Measurements from ENCODE around the gene OPCML.
A peak's percentile ranks its signal among the peaks of the same experiment; 100 is the strongest.

OPCML gene

GRCh38 chr11:132943706-132944568 is 588.4 kb downstream of the OPCML start:
- Histone ChIP-seq H3K9me3 (ENCODE audit: control insufficient read depth, insufficient read depth, low read length) (no peaks in the 10 kb centered on the region), H3K27me3 (ENCODE audit: control insufficient read depth, insufficient read depth, low read length) (peaks cover 60% of the 10 kb centered on the region), H3K4me3 (ENCODE audit: low read depth, low read length) (peak overlapping the region; percentile 81), H3K4me1 (ENCODE audit: control insufficient read depth, insufficient read depth, low read length) (no peaks in the 10 kb centered on the region), H3K9ac (ENCODE audit: low read depth, low read length) (no peak overlapping the region), H3K36me3 (ENCODE audit: control insufficient read depth, insufficient read depth, low read length) (no peaks in the 10 kb centered on the region)

- no peaks in the 10 kb centered on the region for H3K9me3 ChIP-seq (ENCODE audit: control insufficient read depth, insufficient read depth, low read length)
- peak overlapping the region; percentile 81 for H3K4me3 ChIP-seq (ENCODE audit: low read depth, low read length)
- H3K27me3 ChIP-seq (ENCODE audit: control insufficient read depth, insufficient read depth, low read length), result peaks cover 55% of the 10 kb centered on the region
- no peak overlapping the region for H3K9ac ChIP-seq (ENCODE audit: low read depth, low read length)
- no peaks in the 10 kb centered on the region for H3K36me3 ChIP-seq (ENCODE audit: control insufficient read depth, insufficient read depth, low read length)
- H3K4me1 ChIP-seq (ENCODE audit: control insufficient read depth, insufficient read depth, low read length), result no peaks in the 10 kb centered on the region
These were observed 589.0 kb downstream of the OPCML start for GRCh38 chr11:132943357-132943705.

- Histone ChIP-seq H3K36me3 (ENCODE audit: control insufficient read depth, insufficient read depth, low read length) (no peaks in the 10 kb centered on the region), H3K4me3 (ENCODE audit: low read depth, low read length) (peak overlapping the region; percentile 81), H3K9me3 (ENCODE audit: control insufficient read depth, insufficient read depth, low read length) (no peaks in the 10 kb centered on the region), H3K9ac (ENCODE audit: low read depth, low read length) (no peak overlapping the region), H3K4me1 (ENCODE audit: control insufficient read depth, insufficient read depth, low read length) (no peaks in the 10 kb centered on the region), H3K27me3 (ENCODE audit: control insufficient read depth, insufficient read depth, low read length) (peaks cover 50% of the 10 kb centered on the region)
These were observed 589.5 kb downstream of the OPCML start for GRCh38 chr11:132942611-132943356.

- Histone ChIP-seq H3K4me3 (ENCODE audit: low read depth, low read length) (no peak overlapping the region), H3K4me1 (ENCODE audit: control insufficient read depth, insufficient read depth, low read length) (peaks cover 5% of the 10 kb centered on the region), H3K9ac (ENCODE audit: low read depth, low read length) (no peak overlapping the region), H3K36me3 (ENCODE audit: control insufficient read depth, insufficient read depth, low read length) (no peaks in the 10 kb centered on the region), H3K27me3 (ENCODE audit: control insufficient read depth, insufficient read depth, low read length) (peaks cover 42% of the 10 kb centered on the region), H3K9me3 (ENCODE audit: control insufficient read depth, insufficient read depth, low read length) (no peaks in the 10 kb centered on the region)
These were observed 590.5 kb downstream of the OPCML start for GRCh38 chr11:132941761-132942160.

- peaks cover 36% of the 10 kb centered on the region for H3K27me3 ChIP-seq (ENCODE audit: control insufficient read depth, insufficient read depth, low read length)
- H3K9me3 ChIP-seq (ENCODE audit: control insufficient read depth, insufficient read depth, low read length), result no peaks in the 10 kb centered on the region
- no peak overlapping the region for H3K4me3 ChIP-seq (ENCODE audit: low read depth, low read length)
- H3K36me3 ChIP-seq (ENCODE audit: control insufficient read depth, insufficient read depth, low read length), result no peaks in the 10 kb centered on the region
- peaks cover 7% of the 10 kb centered on the region for H3K4me1 ChIP-seq (ENCODE audit: control insufficient read depth, insufficient read depth, low read length)
- no peak overlapping the region for H3K9ac ChIP-seq (ENCODE audit: low read depth, low read length)
These were observed 591.2 kb downstream of the OPCML start for GRCh38 chr11:132941024-132941646.

GRCh38 chr11:132937016-132937415 is 595.3 kb downstream of the OPCML start:
- Histone ChIP-seq H3K27me3 (ENCODE audit: control insufficient read depth, insufficient read depth, low read length) (peaks cover 6% of the 10 kb centered on the region), H3K4me1 (ENCODE audit: control insufficient read depth, insufficient read depth, low read length) (peaks cover 7% of the 10 kb centered on the region), H3K4me3 (ENCODE audit: low read depth, low read length) (no peak overlapping the region), H3K9ac (ENCODE audit: low read depth, low read length) (no peak overlapping the region), H3K9me3 (ENCODE audit: control insufficient read depth, insufficient read depth, low read length) (no peaks in the 10 kb centered on the region), H3K36me3 (ENCODE audit: control insufficient read depth, insufficient read depth, low read length) (no peaks in the 10 kb centered on the region)

GRCh38 chr11:132935383-132935782 is 596.9 kb downstream of the OPCML start:
- Histone ChIP-seq H3K9me3 (ENCODE audit: control insufficient read depth, insufficient read depth, low read length) (no peaks in the 10 kb centered on the region), H3K4me3 (ENCODE audit: low read depth, low read length) (no peak overlapping the region), H3K36me3 (ENCODE audit: control insufficient read depth, insufficient read depth, low read length) (no peaks in the 10 kb centered on the region)

GRCh38 chr11:132933703-132934102 is 598.6 kb downstream of the OPCML start:
- no peaks in the 10 kb centered on the region for H3K9me3 ChIP-seq (ENCODE audit: control insufficient read depth, insufficient read depth, low read length)
- H3K27me3 ChIP-seq (ENCODE audit: control insufficient read depth, insufficient read depth, low read length), result no peaks in the 10 kb centered on the region
- no peak overlapping the region for H3K4me3 ChIP-seq (ENCODE audit: low read depth, low read length)
- peaks cover 7% of the 10 kb centered on the region for H3K4me1 ChIP-seq (ENCODE audit: control insufficient read depth, insufficient read depth, low read length)
- H3K9ac ChIP-seq (ENCODE audit: low read depth, low read length), result no peak overlapping the region
- H3K36me3 ChIP-seq (ENCODE audit: control insufficient read depth, insufficient read depth, low read length), result no peaks in the 10 kb centered on the region

More at GRCh38 chr11:132935383-132935782, 596.9 kb downstream of the OPCML start:
- no peak overlapping the region for H3K9ac ChIP-seq (ENCODE audit: low read depth, low read length)
- no peaks in the 10 kb centered on the region for H3K27me3 ChIP-seq (ENCODE audit: control insufficient read depth, insufficient read depth, low read length)
- peaks cover 7% of the 10 kb centered on the region for H3K4me1 ChIP-seq (ENCODE audit: control insufficient read depth, insufficient read depth, low read length)

- Histone ChIP-seq H3K27me3 (ENCODE audit: control insufficient read depth, insufficient read depth, low read length) (no peaks in the 10 kb centered on the region), H3K9me3 (ENCODE audit: control insufficient read depth, insufficient read depth, low read length) (no peaks in the 10 kb centered on the region), H3K4me3 (ENCODE audit: low read depth, low read length) (no peak overlapping the region), H3K9ac (ENCODE audit: low read depth, low read length) (no peak overlapping the region), H3K4me1 (ENCODE audit: control insufficient read depth, insufficient read depth, low read length) (no peaks in the 10 kb centered on the region), H3K36me3 (ENCODE audit: control insufficient read depth, insufficient read depth, low read length) (no peaks in the 10 kb centered on the region)
These were observed 606.4 kb downstream of the OPCML start for GRCh38 chr11:132925825-132926469.

GRCh38 chr11:132921597-132921996 is 610.7 kb downstream of the OPCML start:
- Histone ChIP-seq H3K4me3 (ENCODE audit: low read depth, low read length) (no peak overlapping the region), H3K4me1 (ENCODE audit: control insufficient read depth, insufficient read depth, low read length) (no peaks in the 10 kb centered on the region), H3K9ac (ENCODE audit: low read depth, low read length) (no peak overlapping the region), H3K36me3 (ENCODE audit: control insufficient read depth, insufficient read depth, low read length) (no peaks in the 10 kb centered on the region), H3K27me3 (ENCODE audit: control insufficient read depth, insufficient read depth, low read length) (no peaks in the 10 kb centered on the region), H3K9me3 (ENCODE audit: control insufficient read depth, insufficient read depth, low read length) (no peaks in the 10 kb centered on the region)

GRCh38 chr11:132920451-132921096 is 611.7 kb downstream of the OPCML start:
- no peaks in the 10 kb centered on the region for H3K4me1 ChIP-seq (ENCODE audit: control insufficient read depth, insufficient read depth, low read length)
- no peaks in the 10 kb centered on the region for H3K27me3 ChIP-seq (ENCODE audit: control insufficient read depth, insufficient read depth, low read length)

More at GRCh38 chr11:132920451-132921096, 611.7 kb downstream of the OPCML start:
- Histone ChIP-seq H3K9ac (ENCODE audit: low read depth, low read length) (no peak overlapping the region), H3K9me3 (ENCODE audit: control insufficient read depth, insufficient read depth, low read length) (no peaks in the 10 kb centered on the region), H3K4me3 (ENCODE audit: low read depth, low read length) (no peak overlapping the region), H3K36me3 (ENCODE audit: control insufficient read depth, insufficient read depth, low read length) (no peaks in the 10 kb centered on the region)
